NCI-H2196 (cell line): ENCODE results near the gene HNF1A.

Source experiments
- DNase-seq: peaks from one replicate; lab custom pipeline; 2025; ENCODE audit not compliant: unreplicated experiment; lab: John Stamatoyannopoulos, UW

The HNF1A gene

GRCh38 chr12:120988234-120988633 lies 9.9 kb downstream of the HNF1A start:
- DNase-seq = no peak

- no peak for DNase-seq
These were observed 10.3 kb downstream of the HNF1A start for GRCh38 chr12:120988658-120989057.

- no peak for DNase-seq
These were observed 11.3 kb downstream of the HNF1A start for GRCh38 chr12:120989687-120990086.

GRCh38 chr12:120990487-120991055 lies 12.2 kb downstream of the HNF1A start:
- no peak for DNase-seq

GRCh38 chr12:120991965-120992364 lies 13.6 kb downstream of the HNF1A start:
- DNase-seq = no peak

GRCh38 chr12:120992989-120993388 lies 14.6 kb downstream of the HNF1A start:
- no peak for DNase-seq

GRCh38 chr12:120993496-120993895 lies 15.2 kb downstream of the HNF1A start:
- no peak for DNase-seq

- DNase-seq = no peak
These were observed 15.7 kb downstream of the HNF1A start for GRCh38 chr12:120994059-120994458.

- DNase-seq = no peak
These were observed 16.4 kb downstream of the HNF1A start for GRCh38 chr12:120994589-120995337.

- DNase-seq = no peak
These were observed 17.9 kb downstream of the HNF1A start for GRCh38 chr12:120996133-120996746.

- DNase-seq = no peak
These were observed 19.1 kb downstream of the HNF1A start for GRCh38 chr12:120997448-120997847.

- no peak for DNase-seq
These were observed 20.1 kb downstream of the HNF1A start for GRCh38 chr12:120998435-120998834.

GRCh38 chr12:120999191-121000120 lies 21.1 kb downstream of the HNF1A start:
- no peak for DNase-seq

- DNase-seq = no peak
These were observed 22.2 kb downstream of the HNF1A start for GRCh38 chr12:121000530-121000929.

GRCh38 chr12:121001060-121001459 lies 22.7 kb downstream of the HNF1A start:
- no peak for DNase-seq

- no peak for DNase-seq
These were observed 23.6 kb downstream of the HNF1A start for GRCh38 chr12:121001841-121002483.

GRCh38 chr12:121003650-121004049 lies 25.3 kb downstream of the HNF1A start:
- no peak for DNase-seq

GRCh38 chr12:121004253-121004815 lies 26.0 kb downstream of the HNF1A start:
- no peak for DNase-seq

- DNase-seq = peak; percentile 64
These were observed 27.0 kb downstream of the HNF1A start for GRCh38 chr12:121005346-121005815.

GRCh38 chr12:121008347-121009098 lies 30.2 kb downstream of the HNF1A start:
- DNase-seq = no peak
